Loucy (cell line): ENCODE data around the gene RARRES2.

Source experiments
- H2AFZ ChIP-seq: fragments of 200-600 bp; sonication (generic); 2 replicates; pipeline ENCODE4 v1.6.0; 2016; ENCODE audit warnings: antibody characterized with exemption, mild to moderate bottlenecking, low read length, moderate library complexity
- H3F3A ChIP-seq: fragments of 200-600 bp; 2 replicates; pipeline ENCODE4 v1.6.0; 2016; ENCODE audit warnings: antibody characterized with exemption, low read depth, mild to moderate bottlenecking
- H3K27me3 ChIP-seq: fragments of 200-600 bp; sonication (generic); 2 replicates; pipeline ENCODE4 v1.6.1; 2014; ENCODE audit warnings: low read length, mild to moderate bottlenecking; ENCODE audit not compliant: insufficient read depth, poor library complexity, severe bottlenecking
- H3K36me3 ChIP-seq: fragments of 200-600 bp; sonication (generic); 2 replicates; pipeline ENCODE4 v1.6.1; 2016; ENCODE audit warnings: low read length; ENCODE audit not compliant: insufficient read depth
- H3K4me1 ChIP-seq: fragments of 200-600 bp; sonication (generic); 2 replicates; pipeline ENCODE4 v1.5.1; 2014; ENCODE audit warnings: low read length, mild to moderate bottlenecking; ENCODE audit not compliant: insufficient read depth, poor library complexity, severe bottlenecking
- H3K4me2 ChIP-seq: fragments of 200-600 bp; sonication (generic); 2 replicates; pipeline ENCODE4 v1.6.0; 2014; ENCODE audit warnings: antibody characterized with exemption, low read length, low read depth, mild to moderate bottlenecking; ENCODE audit not compliant: poor library complexity, severe bottlenecking
- H3K4me3 ChIP-seq: fragments of 200-600 bp; sonication (generic); 2 replicates; pipeline ENCODE4 v1.5.1; 2014; ENCODE audit warnings: low read length, mild to moderate bottlenecking, mixed read lengths; ENCODE audit not compliant: poor library complexity, severe bottlenecking
- H3K79me2 ChIP-seq: fragments of 200-600 bp; sonication (generic); 2 replicates; pipeline ENCODE4 v1.6.1; 2014; ENCODE audit warnings: low read length; ENCODE audit not compliant: insufficient read depth
- H3K9ac ChIP-seq: fragments of 200-600 bp; sonication (generic); 2 replicates; pipeline ENCODE4 v1.6.0; 2014; ENCODE audit warnings: mild to moderate bottlenecking, low read depth, low read length, moderate library complexity; ENCODE audit not compliant: poor library complexity, severe bottlenecking
- H3K9me2 ChIP-seq: fragments of 200-600 bp; sonication (generic); replicated peaks from 2 replicates; pipeline ENCODE4 v1.6.1; 2016; ENCODE audit warnings: low read depth, low read length, mixed read lengths
- H3K9me3 ChIP-seq: fragments of 200-600 bp; sonication (generic); 2 replicates; pipeline ENCODE4 v1.6.1; 2014; ENCODE audit warnings: mild to moderate bottlenecking, antibody characterized with exemption, low read length, low read depth; ENCODE audit not compliant: insufficient read depth
- H4K20me1 ChIP-seq: fragments of 200-600 bp; sonication (generic); 2 replicates; pipeline ENCODE4 v1.6.0; 2014; ENCODE audit warnings: antibody characterized with exemption, low read length, mild to moderate bottlenecking; ENCODE audit not compliant: insufficient read depth, poor library complexity, severe bottlenecking
- EZH2phosphoT487 ChIP-seq: fragments of 200-600 bp; IDR thresholded peaks from 2 replicates; pipeline ENCODE4 v1.6.1; 2018; ENCODE audit warnings: antibody characterized with exemption, mild to moderate bottlenecking, moderate library complexity, borderline replicate concordance
- TF ChIP-seq, protein P1 (sequence below): fragments of 200-600 bp; sonication (generic); conservative IDR thresholded peaks from 2 replicates; pipeline ENCODE4 v1.5.1; 2014; ENCODE audit warnings: mild to moderate bottlenecking, antibody characterized with exemption, low read length

Gene RARRES2

DNA sequence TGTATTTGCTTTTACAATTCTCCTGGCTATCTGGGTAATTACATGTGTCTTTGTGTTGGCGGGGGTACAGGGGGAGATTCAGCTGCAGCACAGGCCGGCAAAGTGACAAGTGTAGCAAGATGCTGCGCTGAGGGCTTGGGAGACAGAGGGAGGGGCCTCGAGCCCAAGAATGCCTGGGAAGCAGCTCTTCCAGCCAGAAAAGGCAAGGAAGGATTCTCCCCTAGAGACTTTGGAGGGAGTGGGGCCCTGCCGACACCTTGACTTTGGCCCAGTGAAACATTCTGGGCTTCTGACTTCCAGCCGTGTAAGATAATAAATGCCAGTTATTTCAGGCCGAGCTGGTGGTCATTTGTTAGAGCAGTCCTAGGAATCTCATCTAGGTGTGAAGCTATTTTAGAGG is 20.0 kb upstream of the RARRES2 start:
- H4K20me1 ChIP-seq: no peaks in the 10 kb centered on the region
- H2AFZ ChIP-seq: no peak overlapping the region
- no peaks in the 10 kb centered on the region for H3K9me3 ChIP-seq
- H3K9me2 ChIP-seq: no peaks in the 10 kb centered on the region
- no peak for TF ChIP-seq EZH2phosphoT487
- TF ChIP-seq, protein P1, sequence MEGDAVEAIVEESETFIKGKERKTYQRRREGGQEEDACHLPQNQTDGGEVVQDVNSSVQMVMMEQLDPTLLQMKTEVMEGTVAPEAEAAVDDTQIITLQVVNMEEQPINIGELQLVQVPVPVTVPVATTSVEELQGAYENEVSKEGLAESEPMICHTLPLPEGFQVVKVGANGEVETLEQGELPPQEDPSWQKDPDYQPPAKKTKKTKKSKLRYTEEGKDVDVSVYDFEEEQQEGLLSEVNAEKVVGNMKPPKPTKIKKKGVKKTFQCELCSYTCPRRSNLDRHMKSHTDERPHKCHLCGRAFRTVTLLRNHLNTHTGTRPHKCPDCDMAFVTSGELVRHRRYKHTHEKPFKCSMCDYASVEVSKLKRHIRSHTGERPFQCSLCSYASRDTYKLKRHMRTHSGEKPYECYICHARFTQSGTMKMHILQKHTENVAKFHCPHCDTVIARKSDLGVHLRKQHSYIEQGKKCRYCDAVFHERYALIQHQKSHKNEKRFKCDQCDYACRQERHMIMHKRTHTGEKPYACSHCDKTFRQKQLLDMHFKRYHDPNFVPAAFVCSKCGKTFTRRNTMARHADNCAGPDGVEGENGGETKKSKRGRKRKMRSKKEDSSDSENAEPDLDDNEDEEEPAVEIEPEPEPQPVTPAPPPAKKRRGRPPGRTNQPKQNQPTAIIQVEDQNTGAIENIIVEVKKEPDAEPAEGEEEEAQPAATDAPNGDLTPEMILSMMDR: no peak
- H3K27me3 ChIP-seq: no peaks in the 10 kb centered on the region
- peaks cover 5% of the 10 kb centered on the region; the same call in 1 of the 2 replicates for H3F3A ChIP-seq
- H3K36me3 ChIP-seq: no peaks in the 10 kb centered on the region
- H3K4me2 ChIP-seq: no peak overlapping the region
- H3K4me3 ChIP-seq: no peak overlapping the region
- peaks cover 61% of the 10 kb centered on the region for H3K4me1 ChIP-seq
- H3K9ac ChIP-seq: no peak overlapping the region
- H3K79me2 ChIP-seq: no peaks in the 10 kb centered on the region

DNA sequence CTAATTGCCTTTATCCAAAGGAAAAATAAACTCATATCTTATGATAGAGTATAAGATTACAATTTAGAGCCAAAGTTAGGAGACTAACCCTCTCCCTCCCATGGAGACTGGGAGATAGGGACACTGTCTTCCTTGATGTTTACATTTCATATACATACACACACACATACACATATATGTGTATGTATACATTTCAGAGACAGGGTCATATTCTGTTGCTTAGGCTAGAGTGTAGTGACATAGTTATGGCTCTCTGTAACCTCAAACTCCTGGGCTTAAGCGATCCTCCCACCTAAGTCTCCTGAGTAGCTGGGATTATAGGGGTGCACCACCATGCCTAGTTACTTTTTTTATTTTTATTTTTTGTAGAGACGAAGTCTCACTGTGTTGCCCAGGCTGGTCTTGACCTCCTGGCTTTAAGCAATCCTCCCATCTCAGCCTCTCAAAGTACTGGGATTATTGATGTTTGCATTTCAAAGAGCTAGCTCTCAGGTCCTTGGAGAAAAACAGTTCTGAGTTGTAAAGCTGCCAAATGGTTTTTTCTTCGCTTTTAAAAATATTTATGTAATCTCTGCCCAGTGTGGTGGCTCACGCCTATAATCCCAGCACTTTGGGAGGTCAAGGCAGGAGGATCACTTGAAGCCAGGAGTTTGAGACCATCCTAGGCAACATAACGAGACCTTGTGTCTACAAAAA is 19.1 kb upstream of the RARRES2 start:
- no peak for TF ChIP-seq EZH2phosphoT487
- TF ChIP-seq, protein P1: no peak
- Histone ChIP-seq H4K20me1 (no peaks in the 10 kb centered on the region), H3K4me1 (peaks cover 55% of the 10 kb centered on the region)

DNA sequence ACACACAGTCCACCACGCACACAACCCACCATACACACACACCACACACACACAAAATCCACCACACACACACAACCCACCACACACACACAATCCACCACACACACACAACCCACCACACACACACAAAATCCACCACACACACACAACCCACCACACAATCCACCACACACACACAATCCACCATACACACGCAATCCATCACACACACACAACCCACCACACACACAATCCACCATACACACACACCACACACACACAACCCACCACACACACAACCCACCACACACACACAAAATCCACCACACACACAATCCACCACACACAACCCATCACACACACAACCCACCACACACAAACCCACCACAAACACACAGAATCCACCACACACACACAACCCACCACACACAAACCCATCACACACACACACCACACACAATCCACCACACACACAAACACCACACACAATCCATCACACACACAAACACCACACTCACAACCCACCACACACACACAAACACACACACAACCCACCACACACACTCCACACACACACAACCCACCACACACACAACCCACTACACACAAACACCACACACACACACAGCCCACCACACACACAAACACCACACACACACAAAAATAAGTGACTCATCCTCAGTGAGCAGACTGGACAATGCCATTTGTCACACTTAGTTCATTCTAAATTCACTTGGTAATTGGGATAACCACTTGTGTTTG is 18.4 kb upstream of the RARRES2 start:
- Histone ChIP-seq H4K20me1 (no peaks in the 10 kb centered on the region), H3K9ac (no peak overlapping the region), H3K79me2 (no peaks in the 10 kb centered on the region), H3F3A (peaks cover 2% of the 10 kb centered on the region; the same call in 1 of the 2 replicates), H3K9me2 (no peaks in the 10 kb centered on the region), H3K27me3 (no peaks in the 10 kb centered on the region), H3K9me3 (no peaks in the 10 kb centered on the region), H3K4me1 (peaks cover 55% of the 10 kb centered on the region), H3K4me3 (no peak overlapping the region), H2AFZ (no peak overlapping the region), H3K36me3 (no peaks in the 10 kb centered on the region), H3K4me2 (no peak overlapping the region)
- TF ChIP-seq, protein P1: no peak
- TF ChIP-seq EZH2phosphoT487: no peak

More for the DNA sequence above, 19.1 kb upstream of the RARRES2 start:
- Histone ChIP-seq H3K4me3 (no peak overlapping the region), H3K36me3 (no peaks in the 10 kb centered on the region), H2AFZ (no peak overlapping the region), H3K9ac (no peak overlapping the region), H3K27me3 (no peaks in the 10 kb centered on the region), H3K9me3 (no peaks in the 10 kb centered on the region), H3K4me2 (no peak overlapping the region), H3K79me2 (no peaks in the 10 kb centered on the region), H3F3A (peaks cover 2% of the 10 kb centered on the region; the same call in 1 of the 2 replicates), H3K9me2 (no peaks in the 10 kb centered on the region)
